Fibroblast of lung (primary cell): Measurements from ENCODE around the gene GHR. TPM values are rescaled to one million over a fixed set of nuclear protein-coding genes. Genes with fewer than 3 reads are reported as not detected.
A peak's percentile ranks its signal among the peaks of the same experiment; 100 is the strongest.
"Not testable (repeated sequence)": the region's sequence is repeated elsewhere in the genome, so short reads cannot be mapped to it uniquely, and the experiment has no call there.

ENCODE experiments used
- DNase-seq, 2 donors: peaks; one replicate each; pipeline versions ENCODE4 v3.0.0 to v3.0.0-alpha.2; 2010; ENCODE audit warnings: low read depth in 2 of 2
- H2AFZ ChIP-seq: 2 replicates; pipeline ENCODE4 v1.5.1; 2012; ENCODE audit warnings: low read length, control low read depth, inconsistent platforms
- H3K27ac ChIP-seq: 2 replicates; pipeline ENCODE4 v1.5.1; 2011; ENCODE audit warnings: low read length, control low read depth; ENCODE audit not compliant: insufficient read depth
- H3K27me3 ChIP-seq: 2 replicates; pipeline ENCODE4 v1.5.1; 2011; ENCODE audit warnings: mild to moderate bottlenecking, low read length; ENCODE audit not compliant: control insufficient read depth, insufficient read depth
- H3K36me3 ChIP-seq: 2 replicates; pipeline ENCODE4 v1.5.1; 2011; ENCODE audit warnings: low read length; ENCODE audit not compliant: control insufficient read depth, insufficient read depth
- H3K4me1 ChIP-seq: 2 replicates; pipeline ENCODE4 v1.5.1; 2011; ENCODE audit warnings: low read length; ENCODE audit not compliant: control insufficient read depth, insufficient read depth; ENCODE audit errors: extremely low read depth
- H3K4me2 ChIP-seq: 2 replicates; pipeline ENCODE4 v1.5.1; 2011; ENCODE audit warnings: low read length, control low read depth; ENCODE audit not compliant: insufficient read depth; ENCODE audit errors: extremely low read depth
- H3K4me3 ChIP-seq, 4 experiments: fragments of 200-600 bp in 1 of 4; sonication (generic) in 1 of 4; replicated peaks in 1 of 4; 2 replicates each; pipeline ENCODE4 v1.5.1; 2011 to 2016; ENCODE audit warnings: low read length in 4 of 4, low read depth in 3 of 4, mild to moderate bottlenecking in 3 of 4, control low read depth in 2 of 4, inconsistent platforms in 1 of 4, mixed read lengths in 1 of 4; ENCODE audit not compliant: insufficient read depth in 1 of 4; ENCODE audit errors: control extremely low read depth in 1 of 4
- H3K79me2 ChIP-seq: 2 replicates; pipeline ENCODE4 v1.5.1; 2012; ENCODE audit warnings: mild to moderate bottlenecking, low read length, inconsistent platforms; ENCODE audit not compliant: control insufficient read depth, insufficient read depth
- H3K9ac ChIP-seq: 2 replicates; pipeline ENCODE4 v1.5.1; 2011; ENCODE audit warnings: mild to moderate bottlenecking, low read length, control low read depth; ENCODE audit not compliant: insufficient read depth
- H3K9me3 ChIP-seq: 2 replicates; pipeline ENCODE4 v1.5.1; 2012; ENCODE audit warnings: low read depth, low read length; ENCODE audit not compliant: control insufficient read depth, insufficient read depth
- H4K20me1 ChIP-seq: 2 replicates; pipeline ENCODE4 v1.5.1; 2011; ENCODE audit warnings: low read length; ENCODE audit not compliant: control insufficient read depth, insufficient read depth; ENCODE audit errors: extremely low read depth
- EZH2 ChIP-seq: IDR thresholded peaks from 2 replicates; pipeline ENCODE4 v1.5.1; 2012; ENCODE audit warnings: low read length, control low read depth, mild to moderate bottlenecking; ENCODE audit errors: missing control alignments
- polyA plus RNA-seq, 2 donors: library from polyadenylated mRNA; depleted of rRNA in 1 of 2; stranded (reverse) in 1 of 2; unstranded in 1 of 2; fragments of >200 nt; gene quantifications; 2 replicates each; pipeline ENCODE4 v1.2.1, GENCODE V29; 2011 to 2012; ENCODE audit warnings: missing spikeins in 1 of 2
- total RNA-seq: library from RNA; depleted of rRNA; stranded (reverse); fragments of >200 nt; gene quantifications from 2 replicates; pipeline ENCODE4 v1.2.1, GENCODE V29; 2014
- TF ChIP-seq, protein P1 (sequence below), 2 donors: IDR thresholded peaks in 1 of 2; conservative IDR thresholded peaks in 1 of 2; 1 replicate in 1 of 2; 2 replicates in 1 of 2; pipeline ENCODE4 v1.5.1; 2011 to 2012; ENCODE audit warnings: low read length in 2 of 2, control low read depth in 1 of 2, inconsistent platforms in 1 of 2, low read depth in 1 of 2, mild to moderate bottlenecking in 1 of 2

GHR gene
- total and polyA plus RNA-seq, 2 donors (not counting 1 experiment from before 2014, with no cell fraction given): 2.3 to 2.4 TPM

DNA sequence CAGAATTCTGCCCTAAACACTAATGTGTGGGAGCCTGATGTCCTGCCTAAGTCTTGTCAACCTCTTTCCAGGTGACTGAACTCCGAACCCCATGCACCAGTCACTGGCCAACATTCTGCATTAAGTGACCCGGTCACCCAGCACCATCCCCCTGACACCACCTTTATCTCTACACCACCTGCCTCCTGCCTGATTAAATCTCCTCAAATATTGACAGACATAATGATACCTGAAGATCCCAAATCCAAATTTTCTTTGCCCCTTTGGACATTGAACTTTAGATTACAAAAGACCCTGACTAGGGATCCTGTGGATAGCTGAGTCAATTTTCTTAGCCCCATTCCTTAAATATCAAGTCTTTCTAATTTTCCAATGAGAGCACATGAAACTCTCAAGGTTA is 150.1 kb downstream of the GHR start:
- Histone ChIP-seq H3K36me3 (no peaks in the 10 kb centered on the region), H2AFZ (no peak overlapping the region), H3K4me1 (no peaks in the 10 kb centered on the region), H3K4me3 (no peak overlapping the region), H3K9me3 (no peaks in the 10 kb centered on the region), H4K20me1 (no peaks in the 10 kb centered on the region), H3K4me2 (no peak overlapping the region), H3K27ac (no peak overlapping the region), H3K79me2 (no peaks in the 10 kb centered on the region), H3K27me3 (no peaks in the 10 kb centered on the region), H3K9ac (no peak overlapping the region)
- no peak for DNase-seq
- TF ChIP-seq EZH2: no peak
- TF ChIP-seq, protein P1, sequence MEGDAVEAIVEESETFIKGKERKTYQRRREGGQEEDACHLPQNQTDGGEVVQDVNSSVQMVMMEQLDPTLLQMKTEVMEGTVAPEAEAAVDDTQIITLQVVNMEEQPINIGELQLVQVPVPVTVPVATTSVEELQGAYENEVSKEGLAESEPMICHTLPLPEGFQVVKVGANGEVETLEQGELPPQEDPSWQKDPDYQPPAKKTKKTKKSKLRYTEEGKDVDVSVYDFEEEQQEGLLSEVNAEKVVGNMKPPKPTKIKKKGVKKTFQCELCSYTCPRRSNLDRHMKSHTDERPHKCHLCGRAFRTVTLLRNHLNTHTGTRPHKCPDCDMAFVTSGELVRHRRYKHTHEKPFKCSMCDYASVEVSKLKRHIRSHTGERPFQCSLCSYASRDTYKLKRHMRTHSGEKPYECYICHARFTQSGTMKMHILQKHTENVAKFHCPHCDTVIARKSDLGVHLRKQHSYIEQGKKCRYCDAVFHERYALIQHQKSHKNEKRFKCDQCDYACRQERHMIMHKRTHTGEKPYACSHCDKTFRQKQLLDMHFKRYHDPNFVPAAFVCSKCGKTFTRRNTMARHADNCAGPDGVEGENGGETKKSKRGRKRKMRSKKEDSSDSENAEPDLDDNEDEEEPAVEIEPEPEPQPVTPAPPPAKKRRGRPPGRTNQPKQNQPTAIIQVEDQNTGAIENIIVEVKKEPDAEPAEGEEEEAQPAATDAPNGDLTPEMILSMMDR (conservative IDR thresholded peaks at IDR 0.05 in 1 of 2, IDR thresholded peaks at IDR 0.05 in 1 of 2; ENCODE audit: low read depth in 1 of 2, low read length in 2 of 2): no peak

DNA sequence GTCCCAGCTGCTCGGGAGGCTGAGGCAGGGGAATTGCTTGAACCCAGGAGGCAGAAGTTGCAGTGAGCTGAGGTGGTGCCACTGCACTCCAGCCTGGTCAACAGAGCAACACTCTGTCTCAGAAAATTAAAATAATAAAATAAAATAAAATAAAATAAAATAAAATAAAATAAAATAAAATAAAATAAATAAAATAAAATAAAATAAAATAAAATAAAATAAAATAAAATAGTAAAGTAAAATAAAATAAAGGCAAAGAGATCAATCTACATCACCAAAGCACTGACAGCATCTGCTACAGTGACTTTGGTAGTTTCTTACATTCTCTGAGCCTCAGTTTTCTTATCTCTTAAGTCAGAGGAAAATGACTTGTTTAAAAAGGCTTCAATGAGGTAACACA is 152.7 kb downstream of the GHR start:
- DNase-seq, H3K36me3 ChIP-seq, H3K9ac ChIP-seq: not testable (repeated sequence)

DNA sequence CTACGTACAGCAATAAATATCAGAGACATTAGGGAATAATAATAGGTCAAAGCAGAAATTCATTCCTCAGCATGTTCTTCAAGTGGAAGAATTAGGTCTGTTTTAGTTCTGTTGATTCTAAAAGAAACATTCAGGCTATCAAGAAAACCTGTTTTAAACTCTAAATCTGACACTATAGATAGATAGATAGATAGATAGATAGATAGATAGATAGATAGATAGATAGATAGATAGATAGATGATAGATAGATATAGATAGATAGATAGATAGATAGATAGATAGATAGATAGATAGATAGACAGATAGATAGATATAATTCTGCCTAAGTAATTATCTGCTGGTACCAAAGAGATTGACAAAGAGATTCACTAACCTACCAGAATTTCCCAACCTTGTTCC is 155.7 kb downstream of the GHR start:
- H3K79me2 ChIP-seq, H3K4me1 ChIP-seq, H3K27me3 ChIP-seq, H3K36me3 ChIP-seq, H4K20me1 ChIP-seq, H3K9ac ChIP-seq, H2AFZ ChIP-seq, H3K9me3 ChIP-seq, H3K4me2 ChIP-seq, DNase-seq, H3K4me3 ChIP-seq, H3K27ac ChIP-seq: not testable (repeated sequence)

More for the DNA sequence above, 152.7 kb downstream of the GHR start:
- not testable (repeated sequence) for H2AFZ ChIP-seq, H3K79me2 ChIP-seq, H3K27me3 ChIP-seq, H3K4me2 ChIP-seq, H3K9me3 ChIP-seq, H4K20me1 ChIP-seq, H3K27ac ChIP-seq, H3K4me1 ChIP-seq, H3K4me3 ChIP-seq

DNA sequence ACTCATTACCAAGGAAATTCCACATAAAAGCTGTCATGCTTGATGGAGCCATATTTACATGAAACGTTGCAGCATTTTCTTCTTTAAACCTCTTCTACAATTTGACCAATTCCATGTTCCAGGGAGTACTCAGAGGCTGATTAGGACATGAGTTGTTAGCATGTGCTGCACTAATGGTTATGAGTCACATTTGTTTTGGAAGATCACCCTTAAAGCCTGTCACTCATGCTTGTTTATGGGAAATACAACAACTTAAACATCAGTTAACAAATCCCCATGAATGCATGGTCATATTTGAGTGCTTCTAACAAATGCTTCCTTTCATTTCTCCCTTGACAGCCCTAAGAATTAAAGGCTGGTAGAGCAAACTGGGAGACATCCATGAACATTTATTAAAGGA is 156.1 kb downstream of the GHR start:
- Histone ChIP-seq H3K27me3 (no peaks in the 10 kb centered on the region), H2AFZ (no peak overlapping the region), H3K79me2 (no peaks in the 10 kb centered on the region), H3K4me2 (no peak overlapping the region), H3K9me3 (no peaks in the 10 kb centered on the region), H3K4me1 (no peaks in the 10 kb centered on the region), H4K20me1 (no peaks in the 10 kb centered on the region), H3K4me3 (no peak overlapping the region), H3K27ac (no peak overlapping the region), H3K36me3 (no peaks in the 10 kb centered on the region), H3K9ac (no peak overlapping the region)
- TF ChIP-seq, protein P1 (conservative IDR thresholded peaks at IDR 0.05 in 1 of 2, IDR thresholded peaks at IDR 0.05 in 1 of 2; ENCODE audit: low read depth in 1 of 2, low read length in 2 of 2): no peak
- TF ChIP-seq EZH2: no peak
- peak in 1 of 2 donors; percentile 59 for DNase-seq
